GM21390 (cell line): ENCODE data around the gene ZNF407.
A peak's percentile ranks its signal among the peaks of the same experiment; 100 is the strongest.

Source experiments
- ATAC-seq: cut with Tn5 transposase; IDR thresholded peaks from one replicate; pipeline ENCODE4 v1.9.1; 2021; ENCODE audit not compliant: unreplicated experiment

Gene ZNF407

DNA sequence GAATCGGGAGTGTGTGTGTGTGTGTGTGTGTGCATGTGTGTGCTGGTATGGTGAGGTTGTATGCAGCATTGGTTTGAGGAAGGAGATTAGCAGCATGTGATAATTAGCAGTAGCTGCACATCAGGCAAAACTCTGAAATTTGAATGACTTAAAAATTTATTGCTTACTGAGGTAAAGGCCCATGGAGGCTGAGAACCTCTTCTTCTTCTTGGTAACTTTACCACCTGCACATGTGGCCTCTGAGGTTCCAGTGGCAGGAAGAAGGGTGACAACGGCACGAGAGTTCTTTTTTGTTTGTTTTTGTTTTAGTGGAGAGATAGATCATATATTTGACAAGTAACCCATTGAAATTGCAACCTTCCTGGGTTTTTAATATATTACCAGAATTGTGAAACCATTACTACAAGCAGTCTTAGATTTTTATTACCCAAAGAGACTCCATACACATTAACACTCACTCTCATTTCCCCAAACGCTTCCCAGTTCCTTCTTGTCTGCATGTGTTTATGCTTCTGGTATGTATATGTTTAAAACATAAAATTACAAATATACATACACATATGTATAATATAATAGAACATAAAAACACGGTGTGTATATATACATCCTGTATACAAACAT, 319.2 kb downstream of the ZNF407 start:
- ATAC-seq = no peak

DNA sequence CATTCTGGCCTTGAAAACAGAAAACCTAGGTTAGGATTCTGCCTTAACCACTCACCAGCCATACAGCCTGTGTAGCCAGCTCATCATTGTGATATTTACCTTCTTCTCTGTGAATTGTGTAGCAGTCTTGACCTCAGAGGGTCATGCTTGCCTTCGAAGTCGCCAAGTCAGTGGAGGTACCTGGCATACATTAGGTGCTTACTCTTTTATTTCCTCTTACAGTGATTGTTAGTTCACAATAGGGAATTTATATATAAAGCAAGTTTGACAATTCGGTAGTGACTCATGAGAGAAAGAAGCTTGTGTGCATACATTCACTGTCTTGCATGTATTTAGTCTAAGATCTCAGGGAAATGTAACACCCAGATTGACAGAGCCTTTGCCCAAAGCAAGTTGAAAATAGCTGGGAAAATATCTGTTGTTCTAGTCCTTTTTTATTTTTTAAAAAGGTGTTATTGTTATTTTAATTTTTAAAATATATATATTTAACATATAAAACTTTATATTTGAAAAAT, 320.7 kb downstream of the ZNF407 start:
- ATAC-seq = no peak

DNA sequence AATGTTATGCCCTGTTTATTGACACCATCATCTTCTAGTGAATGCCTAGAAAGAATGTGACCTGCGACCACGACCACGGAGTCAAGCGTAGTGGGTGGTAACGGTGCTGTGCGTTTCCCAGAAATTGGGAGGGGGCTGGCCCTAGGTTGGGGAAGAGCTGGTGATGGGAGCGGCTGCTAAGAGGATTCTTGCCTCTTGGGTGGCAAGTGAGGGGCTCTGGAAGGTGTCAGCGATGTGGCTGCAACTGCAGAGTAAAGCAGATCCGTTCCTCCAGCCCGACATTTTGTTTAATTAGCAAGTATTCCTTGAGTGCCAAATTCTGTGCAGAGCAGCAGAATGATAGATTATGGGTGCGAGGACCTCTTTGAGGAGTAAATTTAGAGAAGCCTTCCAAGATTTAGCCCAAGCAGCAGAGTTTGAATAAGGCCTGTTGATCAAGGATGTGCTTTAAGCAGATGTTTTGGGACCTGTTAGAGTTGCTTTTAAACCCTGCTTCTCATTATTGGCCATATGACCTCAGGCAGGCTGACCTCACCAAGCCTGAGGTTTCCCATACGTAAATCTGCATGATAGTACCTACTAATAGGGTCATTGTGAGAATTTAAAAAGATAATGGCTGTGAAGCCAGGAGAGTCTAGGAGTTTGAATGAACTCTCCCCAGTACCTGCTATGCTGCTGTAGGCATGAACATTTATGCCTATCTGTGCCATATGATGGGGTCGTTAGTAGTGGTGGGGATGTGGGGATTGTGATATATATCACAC, 323.6 kb downstream of the ZNF407 start:
- ATAC-seq = no peak

- ATAC-seq = no peak
Measured at GRCh38 chr18:74926051-74926450, 328.4 kb downstream of the ZNF407 start.

DNA sequence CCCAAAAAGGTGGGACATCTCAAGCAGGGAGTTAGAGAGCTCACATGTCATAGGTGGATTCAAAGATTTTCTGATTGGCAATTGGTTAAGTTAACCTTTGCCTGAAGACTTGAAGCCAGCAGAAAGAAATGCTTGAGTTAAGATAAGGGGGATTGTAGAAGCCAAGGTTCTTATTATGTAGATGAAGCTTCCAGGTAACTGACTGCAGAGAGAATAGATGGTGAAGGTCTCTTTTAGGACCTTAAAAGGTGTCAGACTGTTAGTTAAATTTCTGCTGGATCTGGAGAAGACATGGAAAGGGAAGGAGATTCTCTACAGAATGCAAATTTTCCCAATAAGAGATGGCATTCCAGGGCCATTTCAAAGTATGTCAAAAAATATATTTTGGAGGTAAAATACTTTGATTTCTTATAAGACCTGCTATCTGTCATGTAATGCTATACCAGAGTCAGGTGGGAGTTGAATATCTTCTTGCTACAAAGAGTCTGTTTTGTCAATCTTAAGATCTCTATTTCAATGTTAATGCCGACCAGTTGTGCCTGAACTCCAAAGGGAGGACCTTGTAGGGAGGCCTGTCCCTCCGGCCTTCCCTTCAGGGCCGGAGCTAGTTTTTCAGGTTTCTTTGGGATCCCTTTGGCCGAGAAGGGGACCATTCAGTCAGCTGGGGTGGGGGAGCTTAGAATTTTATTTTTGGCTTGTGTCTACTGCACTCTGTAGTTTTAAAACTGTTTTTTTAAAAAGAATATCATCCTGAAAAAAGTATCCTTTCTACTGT, 330.7 kb downstream of the ZNF407 start:
- no peak for ATAC-seq

DNA sequence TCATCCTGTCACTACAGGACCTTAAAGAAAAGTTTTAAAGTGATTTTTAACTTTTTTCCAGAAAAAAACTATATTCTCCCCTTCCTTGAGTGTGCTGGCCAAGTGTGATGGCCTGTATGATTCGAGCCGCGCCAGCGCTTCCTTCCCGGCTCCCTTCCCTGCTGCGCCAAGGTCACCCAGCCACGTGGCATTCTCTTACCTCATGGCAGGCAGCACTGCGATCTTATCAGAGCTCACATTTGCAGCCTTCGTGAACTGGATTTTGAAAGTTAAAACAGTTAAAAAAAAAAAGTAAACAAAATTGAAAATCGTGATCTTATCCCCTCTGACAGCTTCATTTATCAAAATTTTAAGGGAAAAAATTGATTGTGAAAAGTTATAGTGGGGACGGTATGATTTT, 331.4 kb downstream of the ZNF407 start:
- no peak for ATAC-seq

GRCh38 chr18:74930616-74931015, 332.9 kb downstream of the ZNF407 start:
- no peak for ATAC-seq

- no peak for ATAC-seq
Measured at GRCh38 chr18:74933930-74934329, 336.3 kb downstream of the ZNF407 start.

- no peak for ATAC-seq
Measured at GRCh38 chr18:74935434-74935833, 337.8 kb downstream of the ZNF407 start.

GRCh38 chr18:74936343-74936742, 338.7 kb downstream of the ZNF407 start:
- no peak for ATAC-seq

DNA sequence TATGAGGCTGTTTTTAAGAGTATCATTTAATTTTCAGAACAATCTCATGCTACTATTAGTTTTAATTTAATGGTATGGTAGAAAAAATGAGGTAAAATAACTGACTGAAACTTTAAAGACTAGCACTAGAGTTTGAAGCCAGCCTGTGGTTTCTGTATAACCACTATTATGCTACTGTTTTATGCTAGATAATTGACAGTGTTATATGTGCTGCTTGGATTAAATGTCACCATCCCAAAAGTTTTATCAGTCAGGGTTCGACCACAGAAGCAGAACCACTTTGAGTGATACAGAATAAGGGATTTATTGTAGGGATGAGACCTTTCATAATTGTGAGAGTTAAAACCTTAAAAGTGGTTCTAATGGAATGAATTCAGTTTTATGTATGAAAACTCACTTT, 339.6 kb downstream of the ZNF407 start:
- ATAC-seq = no peak

GRCh38 chr18:74940856-74941255, 343.2 kb downstream of the ZNF407 start:
- no peak for ATAC-seq

DNA sequence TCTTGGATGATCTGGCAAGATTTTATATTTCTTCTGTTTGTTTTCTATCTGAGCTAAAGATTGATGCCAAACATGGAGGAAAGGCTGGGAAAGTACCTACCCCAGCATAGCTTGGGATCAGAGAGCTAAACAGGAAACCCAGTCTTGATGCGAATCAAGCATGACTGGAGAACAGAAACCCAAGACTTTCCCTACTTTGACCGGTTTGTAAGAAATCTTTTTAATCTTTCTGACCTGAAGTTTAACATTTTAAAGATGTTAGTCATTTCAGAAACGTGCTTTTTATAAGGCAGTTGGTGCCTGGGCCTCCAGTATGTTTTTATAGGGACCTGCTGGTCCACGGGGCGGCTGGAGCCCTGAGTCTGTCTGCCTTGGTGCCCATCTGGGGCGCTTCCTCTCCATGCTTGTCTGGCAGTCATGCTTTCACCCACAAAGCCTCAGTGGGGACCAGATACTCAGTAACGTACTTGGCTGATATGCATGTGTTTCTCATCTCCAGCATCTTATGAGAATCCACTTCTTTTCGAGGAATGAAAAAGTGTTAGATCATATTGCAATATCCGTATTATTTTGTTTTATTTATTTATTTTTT, 344.7 kb downstream of the ZNF407 start:
- peak; percentile 90 for ATAC-seq

DNA sequence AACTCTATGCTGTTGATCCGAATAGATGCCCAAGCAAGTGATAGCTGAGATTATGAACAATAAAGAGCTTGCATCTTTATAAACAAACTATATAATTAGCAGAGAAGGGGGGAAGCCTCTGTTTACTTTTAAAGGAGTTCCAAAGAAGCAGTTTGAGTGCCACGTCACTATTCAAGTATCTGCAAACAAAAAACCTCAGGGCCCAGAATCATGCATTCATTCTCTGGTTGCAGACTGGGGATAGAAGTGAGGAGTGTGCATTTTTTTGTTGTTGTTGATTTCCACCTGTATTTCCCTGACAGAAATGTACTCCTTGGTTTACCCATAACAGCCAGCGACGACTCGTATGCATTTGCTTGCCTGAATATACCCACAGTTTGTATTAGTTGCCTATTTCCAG, 347.0 kb downstream of the ZNF407 start:
- no peak for ATAC-seq

GRCh38 chr18:74945774-74946545, 348.3 kb downstream of the ZNF407 start:
- ATAC-seq = no peak

GRCh38 chr18:74946646-74947375, 349.1 kb downstream of the ZNF407 start:
- no peak for ATAC-seq

DNA sequence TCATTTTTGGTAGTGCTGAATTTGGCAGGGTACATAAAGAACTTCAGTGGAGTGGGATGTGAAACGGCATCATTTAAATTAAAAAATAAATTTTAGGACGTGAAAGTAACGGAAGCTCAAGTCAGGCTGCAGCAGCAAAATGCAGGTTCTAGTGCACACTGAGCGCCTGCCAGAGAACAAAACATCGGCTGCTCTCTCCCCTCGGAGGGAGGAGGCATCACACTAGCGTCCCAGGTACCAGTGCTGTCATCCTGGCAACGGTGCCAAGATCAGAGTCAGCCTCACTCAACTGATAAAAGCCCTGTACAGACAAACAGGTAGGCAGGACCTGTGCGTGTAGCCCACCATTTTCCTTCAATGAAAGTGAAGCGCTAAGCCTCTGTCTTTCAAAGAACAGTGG, 349.7 kb downstream of the ZNF407 start:
- no peak for ATAC-seq

DNA sequence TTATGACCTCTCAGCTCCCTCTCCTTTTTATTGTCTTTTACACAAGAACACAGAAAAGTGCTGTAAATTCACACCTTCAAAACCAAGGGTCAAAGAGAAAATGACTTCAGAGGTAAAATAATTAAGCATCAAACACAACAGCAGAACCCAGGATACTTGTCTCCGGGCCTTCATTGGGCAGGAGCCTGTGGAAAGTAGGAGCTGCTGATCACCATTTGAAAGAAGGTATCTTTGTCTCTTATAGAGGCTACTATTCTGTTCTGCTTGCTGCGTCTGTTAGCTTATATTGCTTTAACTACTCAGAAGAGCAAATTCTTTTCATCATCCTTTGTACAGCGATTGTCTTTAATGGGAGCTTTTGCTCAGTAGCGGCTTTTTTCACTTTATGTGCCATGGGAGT, 350.2 kb downstream of the ZNF407 start:
- ATAC-seq = no peak

GRCh38 chr18:74949611-74950010, 351.9 kb downstream of the ZNF407 start:
- ATAC-seq = no peak

GRCh38 chr18:74950479-74950878, 352.8 kb downstream of the ZNF407 start:
- ATAC-seq = no peak
